ENCODE measurements around the gene MAP3K5.

Gene MAP3K5

DNA sequence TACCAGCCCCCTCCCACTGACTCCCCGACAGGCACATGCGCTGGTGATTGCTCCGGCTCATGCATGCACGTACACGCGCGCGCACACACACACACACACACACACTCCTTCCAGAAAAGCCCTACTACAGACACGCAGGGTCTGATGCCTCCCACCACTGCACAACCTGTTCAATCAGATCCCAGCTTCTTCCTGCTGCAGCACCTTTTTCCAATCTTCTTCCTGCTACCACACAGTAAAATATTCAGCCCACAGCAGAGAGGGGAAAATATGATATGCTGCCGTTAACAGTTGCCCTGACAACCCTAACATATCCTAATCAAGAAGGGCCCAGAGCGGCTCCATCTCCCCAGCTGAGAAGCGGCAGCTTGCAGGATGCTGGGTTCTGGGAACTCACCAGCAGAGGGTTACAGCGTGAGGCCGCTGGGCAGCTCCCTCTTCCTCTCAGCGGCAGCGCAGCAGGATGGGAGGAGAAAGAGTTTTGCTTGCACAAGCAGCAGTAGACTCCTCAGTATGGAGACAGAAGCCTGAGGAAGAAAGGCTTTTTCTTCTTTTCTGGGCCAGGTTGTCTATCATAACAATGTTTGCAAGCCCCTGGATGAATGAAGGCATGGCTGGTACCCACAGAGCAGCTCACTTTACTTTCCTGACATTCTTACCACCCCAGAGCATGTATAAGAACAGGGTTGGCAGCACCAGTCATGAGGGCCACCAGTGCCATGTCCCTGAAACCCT is 265.9 kb downstream of the MAP3K5 start:
- CTCF ChIA-PET, result interaction anchor here (1.0 to 4.1 kb wide), 21 partner anchors 9 to 300 kb away, joined by 3 to 33 read pairs (median 5); partner anchors contain the start of gene MAP7
- H3K9me3 ChIP-seq (ENCODE audit: control extremely low read depth in 1 of 5, control insufficient read depth in 4 of 5, insufficient read depth in 2 of 5, low read depth in 1 of 5, low read length in 4 of 5), result no peaks in the 10 kb centered on the region
- H3K27ac ChIP-seq (ENCODE audit: insufficient read depth in 1 of 2, low read depth in 1 of 2, low read length in 2 of 2, poor library complexity in 1 of 2, severe bottlenecking in 2 of 2), result peak overlapping the region; percentile 67 to 82
- WGBS (ENCODE audit: insufficient coverage), result 0% methylated on average over 5 of the region's 16 CpGs
- H3K36me3 ChIP-seq (ENCODE audit: control insufficient read depth in 4 of 4, insufficient read depth in 4 of 4, low read length in 3 of 4), result peaks cover 0 to 2% (median 0%) of the 10 kb centered on the region in 4 experiments
- DNase-seq, result peak; percentile 83 to 93 (median 90)
- H3K27me3 ChIP-seq (replicated peaks in 2 of 5; ENCODE audit: control insufficient read depth in 4 of 5, insufficient read depth in 5 of 5, low read length in 4 of 5), result no peaks in the 10 kb centered on the region
- H3K4me3 ChIP-seq (ENCODE audit: control insufficient read depth in 1 of 7, extremely low read depth in 1 of 7, insufficient read depth in 4 of 7, low read depth in 2 of 7, low read length in 6 of 7), result peak overlapping the region; percentile 23 to 80 (median 63)
- H3K4me1 ChIP-seq (ENCODE audit: control extremely low read depth in 1 of 4, control insufficient read depth in 4 of 4, insufficient read depth in 4 of 4, low read length in 3 of 4), result peaks cover 12 to 65% (median 46%) of the 10 kb centered on the region in 4 experiments
- POLR2A ChIA-PET, result interaction anchor here (0.6 to 1.5 kb wide), 3 partner anchors 15 to 30 kb away, joined by 4 to 5 read pairs (median 4); no protein-coding TSS in a partner anchor

DNA sequence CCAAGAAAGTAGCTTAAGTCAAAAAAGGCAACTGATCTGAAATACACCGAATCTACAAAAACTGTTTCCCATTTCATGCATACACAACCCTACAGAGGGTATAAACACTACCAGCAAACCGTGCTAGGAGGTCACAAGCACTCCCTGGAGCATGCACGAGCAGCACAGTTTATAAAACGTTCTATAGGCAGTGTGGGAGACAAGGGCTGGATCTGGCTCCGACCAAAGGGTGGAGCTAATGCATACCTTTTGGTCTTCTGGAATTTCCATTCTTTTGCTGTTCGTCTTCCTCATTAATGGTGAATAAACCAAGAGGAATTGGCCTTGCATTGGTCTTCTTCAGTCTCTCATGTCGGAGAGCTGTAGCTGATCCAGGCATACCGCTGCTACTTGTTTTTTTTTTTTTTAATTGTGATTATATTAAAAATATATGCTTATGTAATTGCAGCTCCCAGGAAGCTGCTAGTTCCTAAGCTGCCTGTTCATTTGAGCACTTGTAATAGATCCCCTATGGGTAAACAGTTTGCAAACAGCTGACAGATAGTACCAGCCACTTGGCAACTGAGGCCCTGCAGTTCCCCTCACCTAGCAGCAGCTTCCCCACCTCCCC is 266.6 kb downstream of the MAP3K5 start:
- CTCF ChIA-PET, result interaction anchor here (0.9 to 4.1 kb wide), 24 partner anchors 8 to 299 kb away, joined by 3 to 33 read pairs (median 5); partner anchors contain the start of gene MAP7
- H3K36me3 ChIP-seq (ENCODE audit: control insufficient read depth in 4 of 4, insufficient read depth in 4 of 4, low read length in 3 of 4), result peaks cover 0 to 2% (median 0%) of the 10 kb centered on the region in 4 experiments
- H3K27ac ChIP-seq (ENCODE audit: insufficient read depth in 1 of 2, low read depth in 1 of 2, low read length in 2 of 2, poor library complexity in 1 of 2, severe bottlenecking in 2 of 2), result peak overlapping the region; percentile 67 to 82
- DNase-seq, result peak in 1 of 3 donors; percentile 42
- peaks cover 12 to 72% (median 50%) of the 10 kb centered on the region in 4 experiments for H3K4me1 ChIP-seq (ENCODE audit: control extremely low read depth in 1 of 4, control insufficient read depth in 4 of 4, insufficient read depth in 4 of 4, low read length in 3 of 4)
- POLR2A ChIA-PET, result interaction anchor here (1.2 to 1.5 kb wide), 4 partner anchors 14 to 25 kb away, joined by 3 to 5 read pairs (median 4); partner anchors contain the start of gene MAP7
- H3K9me3 ChIP-seq (ENCODE audit: control extremely low read depth in 1 of 5, control insufficient read depth in 4 of 5, insufficient read depth in 2 of 5, low read depth in 1 of 5, low read length in 4 of 5), result no peaks in the 10 kb centered on the region
- WGBS (ENCODE audit: insufficient coverage), result 2% methylated on average over 5 of the region's 8 CpGs
- no peaks in the 10 kb centered on the region for H3K27me3 ChIP-seq (replicated peaks in 2 of 5; ENCODE audit: control insufficient read depth in 4 of 5, insufficient read depth in 5 of 5, low read length in 4 of 5)
- H3K4me3 ChIP-seq (ENCODE audit: control insufficient read depth in 1 of 7, extremely low read depth in 1 of 7, insufficient read depth in 4 of 7, low read depth in 2 of 7, low read length in 6 of 7), result peak overlapping the region in 6 of 7 experiments; percentile 23 to 80 (median 66)

DNA sequence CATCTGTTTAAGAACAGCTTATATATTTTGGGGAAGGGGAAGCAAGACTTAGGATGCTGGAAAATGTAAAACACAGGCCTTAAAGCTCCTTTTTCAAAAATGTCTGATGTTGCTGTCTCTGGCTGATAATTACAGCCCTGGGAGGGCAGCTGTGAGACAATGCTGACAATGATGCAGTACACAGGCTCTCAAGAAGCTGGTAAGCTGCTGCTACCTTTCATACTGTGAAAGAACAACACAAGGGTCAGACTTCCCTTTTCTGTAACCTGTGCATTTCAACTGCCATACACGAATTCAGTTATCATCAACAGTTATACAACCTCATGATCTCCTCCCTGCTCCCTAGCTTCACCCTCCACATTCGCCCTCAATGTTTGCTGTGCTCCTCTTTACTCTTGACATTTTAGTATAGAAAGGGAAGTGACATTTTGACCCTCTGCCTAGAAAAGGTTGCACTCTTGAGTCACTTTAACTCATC is 267.3 kb downstream of the MAP3K5 start:
- CTCF ChIA-PET, result interaction anchor here (0.9 to 4.1 kb wide), 14 partner anchors 9 to 100 kb away, joined by 3 to 33 read pairs (median 5); partner anchors contain the start of gene MAP7
- Histone ChIP-seq H3K36me3 (ENCODE audit: control insufficient read depth in 4 of 4, insufficient read depth in 4 of 4, low read length in 3 of 4) (peaks cover 0 to 2% (median 0%) of the 10 kb centered on the region in 4 experiments), H3K9me3 (ENCODE audit: control extremely low read depth in 1 of 5, control insufficient read depth in 4 of 5, insufficient read depth in 2 of 5, low read depth in 1 of 5, low read length in 4 of 5) (no peaks in the 10 kb centered on the region), H3K27me3 (replicated peaks in 2 of 5; ENCODE audit: control insufficient read depth in 4 of 5, insufficient read depth in 5 of 5, low read length in 4 of 5) (no peaks in the 10 kb centered on the region), H3K4me1 (ENCODE audit: control extremely low read depth in 1 of 4, control insufficient read depth in 4 of 4, insufficient read depth in 4 of 4, low read length in 3 of 4) (peaks cover 12 to 77% (median 52%) of the 10 kb centered on the region in 4 experiments), H3K27ac (ENCODE audit: insufficient read depth in 1 of 2, low read depth in 1 of 2, low read length in 2 of 2, poor library complexity in 1 of 2, severe bottlenecking in 2 of 2) (peak overlapping the region; percentile 67 to 82), H3K4me3 (ENCODE audit: control insufficient read depth in 1 of 7, extremely low read depth in 1 of 7, insufficient read depth in 4 of 7, low read depth in 2 of 7, low read length in 6 of 7) (peak overlapping the region in 5 of 7 experiments; percentile 63 to 80 (median 69))
- WGBS (ENCODE audit: insufficient coverage), result 0% methylated on average over 2 of the region's 2 CpGs
- peak; percentile 47 to 89 (median 78) for DNase-seq
- POLR2A ChIA-PET, result interaction anchor here (0.6 to 1.5 kb wide), 6 partner anchors 10 to 25 kb away, joined by 3 to 6 read pairs (median 4); partner anchors contain the start of gene MAP7

- Histone ChIP-seq H3K9me3 (ENCODE audit: control extremely low read depth in 1 of 5, control insufficient read depth in 4 of 5, insufficient read depth in 2 of 5, low read depth in 1 of 5, low read length in 4 of 5) (no peaks in the 10 kb centered on the region), H3K4me1 (ENCODE audit: control extremely low read depth in 1 of 4, control insufficient read depth in 4 of 4, insufficient read depth in 4 of 4, low read length in 3 of 4) (peaks cover 16 to 80% (median 53%) of the 10 kb centered on the region in 4 experiments), H3K4me3 (ENCODE audit: control insufficient read depth in 1 of 7, extremely low read depth in 1 of 7, insufficient read depth in 4 of 7, low read depth in 2 of 7, low read length in 6 of 7) (peak overlapping the region in 5 of 7 experiments; percentile 48 to 79 (median 63)), H3K27ac (ENCODE audit: insufficient read depth in 1 of 2, low read depth in 1 of 2, low read length in 2 of 2, poor library complexity in 1 of 2, severe bottlenecking in 2 of 2) (peak overlapping the region; percentile 67 to 82), H3K27me3 (replicated peaks in 2 of 5; ENCODE audit: control insufficient read depth in 4 of 5, insufficient read depth in 5 of 5, low read length in 4 of 5) (no peaks in the 10 kb centered on the region), H3K36me3 (ENCODE audit: control insufficient read depth in 4 of 4, insufficient read depth in 4 of 4, low read length in 3 of 4) (peaks cover 0 to 2% (median 0%) of the 10 kb centered on the region in 4 experiments)
- CTCF ChIA-PET, result interaction anchor here (0.9 to 4.1 kb wide), 12 partner anchors 9 to 100 kb away, joined by 3 to 33 read pairs (median 6); partner anchors contain the start of gene MAP7
- peak in 1 of 3 donors; percentile 25 for DNase-seq
- POLR2A ChIA-PET, result interaction anchor here (0.6 to 1.5 kb wide), 5 partner anchors 11 to 26 kb away, joined by 3 to 6 read pairs (median 4); partner anchors contain the start of gene MAP7
- 0% methylated on average over 2 of the region's 2 CpGs for WGBS (ENCODE audit: insufficient coverage)
Measured at GRCh38 chr6:136524339-136524935, 267.8 kb downstream of the MAP3K5 start.

DNA sequence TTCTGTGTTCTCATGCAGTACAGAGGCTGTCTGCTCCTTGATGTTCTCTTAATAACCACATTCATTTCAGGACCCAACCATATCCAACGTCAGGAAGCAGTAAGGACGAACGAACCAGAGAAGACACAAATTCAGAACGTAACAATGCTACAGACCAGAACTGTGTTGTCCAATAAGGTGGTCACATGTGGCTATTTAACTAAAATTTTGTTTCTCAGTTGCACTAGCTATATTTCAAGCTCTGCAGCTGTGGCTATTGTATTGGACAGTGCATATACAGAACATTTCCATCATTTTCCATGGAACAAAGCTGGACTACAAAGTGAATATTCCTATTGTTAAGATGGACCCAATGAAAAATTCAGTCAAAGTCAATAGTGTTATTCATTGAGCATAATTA is 269.1 kb downstream of the MAP3K5 start:
- Histone ChIP-seq H3K27me3 (replicated peaks in 2 of 5; ENCODE audit: control insufficient read depth in 4 of 5, insufficient read depth in 5 of 5, low read length in 4 of 5) (no peaks in the 10 kb centered on the region), H3K27ac (ENCODE audit: insufficient read depth in 1 of 2, low read depth in 1 of 2, low read length in 2 of 2, poor library complexity in 1 of 2, severe bottlenecking in 2 of 2) (no peak overlapping the region), H3K36me3 (ENCODE audit: control insufficient read depth in 4 of 4, insufficient read depth in 4 of 4, low read length in 3 of 4) (peaks cover 0 to 2% (median 0%) of the 10 kb centered on the region in 4 experiments), H3K9me3 (ENCODE audit: control extremely low read depth in 1 of 5, control insufficient read depth in 4 of 5, insufficient read depth in 2 of 5, low read depth in 1 of 5, low read length in 4 of 5) (no peaks in the 10 kb centered on the region), H3K4me3 (ENCODE audit: control insufficient read depth in 1 of 7, extremely low read depth in 1 of 7, insufficient read depth in 4 of 7, low read depth in 2 of 7, low read length in 6 of 7) (peak overlapping the region in 1 of 7 experiments; percentile 13), H3K4me1 (ENCODE audit: control extremely low read depth in 1 of 4, control insufficient read depth in 4 of 4, insufficient read depth in 4 of 4, low read length in 3 of 4) (peaks cover 17 to 84% (median 55%) of the 10 kb centered on the region in 4 experiments)
- POLR2A ChIA-PET, result no interaction called here
- DNase-seq, result no peak
- WGBS (ENCODE audit: insufficient coverage), result 100% methylated on average over 4 of the region's 4 CpGs
- CTCF ChIA-PET, result interaction anchor here (0.9 to 4.1 kb wide), 4 partner anchors 11 to 86 kb away, joined by 3 to 33 read pairs (median 6); no protein-coding TSS in a partner anchor

GRCh38 chr6:136522636-136523035 is 269.6 kb downstream of the MAP3K5 start:
- H3K4me1 ChIP-seq (ENCODE audit: control extremely low read depth in 1 of 4, control insufficient read depth in 4 of 4, insufficient read depth in 4 of 4, low read length in 3 of 4), result peaks cover 17 to 79% (median 51%) of the 10 kb centered on the region in 4 experiments
- no peak overlapping the region for H3K27ac ChIP-seq (ENCODE audit: insufficient read depth in 1 of 2, low read depth in 1 of 2, low read length in 2 of 2, poor library complexity in 1 of 2, severe bottlenecking in 2 of 2)
- peaks cover 0 to 2% (median 0%) of the 10 kb centered on the region in 4 experiments for H3K36me3 ChIP-seq (ENCODE audit: control insufficient read depth in 4 of 4, insufficient read depth in 4 of 4, low read length in 3 of 4)
- no peaks in the 10 kb centered on the region for H3K27me3 ChIP-seq (replicated peaks in 2 of 5; ENCODE audit: control insufficient read depth in 4 of 5, insufficient read depth in 5 of 5, low read length in 4 of 5)
- WGBS (ENCODE audit: insufficient coverage), result no CpG with 5 or more reads among the region's 3 CpGs
- POLR2A ChIA-PET, result no interaction called here
- no peaks in the 10 kb centered on the region for H3K9me3 ChIP-seq (ENCODE audit: control extremely low read depth in 1 of 5, control insufficient read depth in 4 of 5, insufficient read depth in 2 of 5, low read depth in 1 of 5, low read length in 4 of 5)
- H3K4me3 ChIP-seq (ENCODE audit: control insufficient read depth in 1 of 7, extremely low read depth in 1 of 7, insufficient read depth in 4 of 7, low read depth in 2 of 7, low read length in 6 of 7), result no peak overlapping the region
- CTCF ChIA-PET, result interaction anchor here (0.9 to 4.1 kb wide), 4 partner anchors 11 to 86 kb away, joined by 3 to 33 read pairs (median 6); no protein-coding TSS in a partner anchor
- no peak for DNase-seq
